Natural killer cell (primary cell): ENCODE results near the gene NFATC2IP. TPM values are rescaled to one million over a fixed set of nuclear protein-coding genes. Genes with fewer than 3 reads are reported as not detected.

ENCODE experiments used
- ATAC-seq, 3 donors: fragments of 150-1000 bp in 2 of 3; fragments of 200-7000 bp in 1 of 3; cut with Tn5 transposase; 1 replicate in 1 of 3; 2 replicates in 2 of 3; pipeline ENCODE4 v1.10.0; 2021; ENCODE audit warnings: mild to moderate bottlenecking in 2 of 3, moderate library complexity in 2 of 3
- DNase-seq, 2 donors: peaks; one replicate each; pipeline versions ENCODE4 v3.0.0 to v3.0.0-alpha.2; 2013 to 2021; ENCODE audit warnings: mixed read lengths in 1 of 2
- H3K27ac ChIP-seq: one replicate; pipeline ENCODE4 v1.5.1; 2013; ENCODE audit warnings: mild to moderate bottlenecking, low read length
- H3K27me3 ChIP-seq: one replicate; pipeline ENCODE4 v1.6.1; 2013; ENCODE audit warnings: low read length; ENCODE audit not compliant: control insufficient read depth, insufficient read depth
- H3K36me3 ChIP-seq: one replicate; pipeline ENCODE4 v1.6.1; 2013; ENCODE audit warnings: low read length; ENCODE audit not compliant: control insufficient read depth, insufficient read depth
- H3K4me1 ChIP-seq: one replicate; pipeline ENCODE4 v1.6.1; 2013; ENCODE audit warnings: low read length; ENCODE audit not compliant: control insufficient read depth, insufficient read depth
- H3K4me3 ChIP-seq: one replicate; pipeline ENCODE4 v1.5.1; 2013; ENCODE audit warnings: low read length
- H3K9me3 ChIP-seq: one replicate; pipeline ENCODE4 v1.6.1; 2013; ENCODE audit warnings: low read length; ENCODE audit not compliant: control insufficient read depth, insufficient read depth
- H3K27ac Mint-ChIP-seq, 2 donors: one replicate each; pipeline ENCODE4 v1.8.0; 2022; ENCODE audit warnings: mild to moderate bottlenecking in 2 of 2, mixed read lengths in 2 of 2, moderate library complexity in 1 of 2
- H3K27me3 Mint-ChIP-seq, 2 donors: one replicate each; pipeline ENCODE4 v1.8.0; 2022; ENCODE audit warnings: low read depth in 2 of 2, mixed read lengths in 2 of 2
- H3K36me3 Mint-ChIP-seq: one replicate; pipeline ENCODE4 v1.8.0; 2022; ENCODE audit warnings: mixed read lengths
- H3K4me1 Mint-ChIP-seq, 2 donors: one replicate each; pipeline ENCODE4 v1.8.0; 2022; ENCODE audit warnings: mixed read lengths in 2 of 2
- H3K4me3 Mint-ChIP-seq: one replicate; pipeline ENCODE4 v1.8.0; 2022; ENCODE audit warnings: mild to moderate bottlenecking, moderate library complexity, mixed read lengths
- H3K9me3 Mint-ChIP-seq, 2 donors: one replicate each; pipeline ENCODE4 v1.8.0; 2022; ENCODE audit warnings: mixed read lengths in 2 of 2
- WGBS: methylation state at CpG from one replicate; pipeline ENCODE4 v1.1.7; 2013; ENCODE audit warnings: missing lambda C conversion rate; ENCODE audit not compliant: insufficient coverage; 5-methylcytosine and 5-hydroxymethylcytosine counted together
- intact Hi-C: fragments of 100-400 bp; cut with micrococcal nuclease; formaldehyde crosslinking; loops from one replicate; pipeline ENCODE4 v1.14.2; 2022
- total RNA-seq, 4 donors: library from RNA; stranded (reverse); fragments of 120-200 nt in 1 of 4; gene quantifications; one replicate each; pipeline versions ENCODE4 v1.2.3 to v1.2.4, GENCODE V29; 2013 to 2022
- TF ChIP-seq, protein P1 (sequence below): fragments of 200-600 bp; IDR thresholded peaks from one replicate; pipeline ENCODE4 v1.8.0; 2022; ENCODE audit warnings: antibody characterized with exemption

Gene NFATC2IP
- total RNA-seq, 3 donors from 2014 or later (not counting 1 experiment from before 2014, with no cell fraction given) = 87.1 to 132 (median 108) TPM

GRCh38 chr16:29009050-29009837 lies 58.5 kb downstream of the NFATC2IP start:
- Mint-ChIP-seq H3K27ac (peak overlapping the region in 1 of 2 donors; percentile 27), H3K4me1 (peaks cover 19 to 26% of the 10 kb centered on the region in 2 donors), H3K4me3 (no peak overlapping the region), H3K9me3 (no peaks in the 10 kb centered on the region), H3K36me3 (no peaks in the 10 kb centered on the region), H3K27me3 (peaks cover 0 to 3% of the 10 kb centered on the region in 2 donors)
- TF ChIP-seq, protein P1, sequence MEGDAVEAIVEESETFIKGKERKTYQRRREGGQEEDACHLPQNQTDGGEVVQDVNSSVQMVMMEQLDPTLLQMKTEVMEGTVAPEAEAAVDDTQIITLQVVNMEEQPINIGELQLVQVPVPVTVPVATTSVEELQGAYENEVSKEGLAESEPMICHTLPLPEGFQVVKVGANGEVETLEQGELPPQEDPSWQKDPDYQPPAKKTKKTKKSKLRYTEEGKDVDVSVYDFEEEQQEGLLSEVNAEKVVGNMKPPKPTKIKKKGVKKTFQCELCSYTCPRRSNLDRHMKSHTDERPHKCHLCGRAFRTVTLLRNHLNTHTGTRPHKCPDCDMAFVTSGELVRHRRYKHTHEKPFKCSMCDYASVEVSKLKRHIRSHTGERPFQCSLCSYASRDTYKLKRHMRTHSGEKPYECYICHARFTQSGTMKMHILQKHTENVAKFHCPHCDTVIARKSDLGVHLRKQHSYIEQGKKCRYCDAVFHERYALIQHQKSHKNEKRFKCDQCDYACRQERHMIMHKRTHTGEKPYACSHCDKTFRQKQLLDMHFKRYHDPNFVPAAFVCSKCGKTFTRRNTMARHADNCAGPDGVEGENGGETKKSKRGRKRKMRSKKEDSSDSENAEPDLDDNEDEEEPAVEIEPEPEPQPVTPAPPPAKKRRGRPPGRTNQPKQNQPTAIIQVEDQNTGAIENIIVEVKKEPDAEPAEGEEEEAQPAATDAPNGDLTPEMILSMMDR = no peak
- H3K9me3 ChIP-seq = no peaks in the 10 kb centered on the region
- H3K27ac ChIP-seq = no peak overlapping the region
- H3K36me3 ChIP-seq = no peaks in the 10 kb centered on the region
- no peak overlapping the region for H3K4me3 ChIP-seq
- H3K4me1 ChIP-seq = peaks cover 27% of the 10 kb centered on the region
- 47% methylated on average over 14 of the region's 14 CpGs for WGBS
- no peaks in the 10 kb centered on the region for H3K27me3 ChIP-seq
- DNase-seq (peak in 1 of 2 donors; percentile 52), ATAC-seq (peak in 1 of 3 donors; percentile 45)
- intact Hi-C loops = no loop called here

- Histone ChIP-seq H3K27ac (no peak overlapping the region), H3K4me3 (no peak overlapping the region), H3K27me3 (no peaks in the 10 kb centered on the region), H3K36me3 (no peaks in the 10 kb centered on the region), H3K9me3 (no peaks in the 10 kb centered on the region), H3K4me1 (peaks cover 27% of the 10 kb centered on the region)
- TF ChIP-seq, protein P1 = no peak
- Mint-ChIP-seq H3K27ac (no peak overlapping the region), H3K27me3 (peaks cover 0 to 3% of the 10 kb centered on the region in 2 donors), H3K9me3 (no peaks in the 10 kb centered on the region), H3K36me3 (no peaks in the 10 kb centered on the region), H3K4me1 (peaks cover 19 to 30% of the 10 kb centered on the region in 2 donors), H3K4me3 (no peak overlapping the region)
- DNase-seq (no peak), ATAC-seq (no peak)
- intact Hi-C loops = no loop called here
- WGBS = 100% methylated on average over 2 of the region's 2 CpGs
Observed at GRCh38 chr16:29009838-29010166, 59.1 kb downstream of the NFATC2IP start.

- Mint-ChIP-seq H3K27me3 (peaks cover 0 to 3% of the 10 kb centered on the region in 2 donors), H3K36me3 (no peaks in the 10 kb centered on the region), H3K9me3 (no peaks in the 10 kb centered on the region), H3K27ac (no peak overlapping the region), H3K4me1 (peaks cover 19 to 31% of the 10 kb centered on the region in 2 donors), H3K4me3 (no peak overlapping the region)
- Histone ChIP-seq H3K27ac (no peak overlapping the region), H3K4me3 (no peak overlapping the region), H3K36me3 (no peaks in the 10 kb centered on the region), H3K4me1 (peaks cover 27% of the 10 kb centered on the region), H3K27me3 (no peaks in the 10 kb centered on the region), H3K9me3 (no peaks in the 10 kb centered on the region)
- ATAC-seq = no peak
- TF ChIP-seq, protein P1 = no peak
- intact Hi-C loops = no loop called here
- 76% methylated on average over 8 of the region's 8 CpGs for WGBS
- no peak for DNase-seq
Observed at GRCh38 chr16:29011112-29011511, 60.4 kb downstream of the NFATC2IP start.
